Mammary epithelial cell (primary cell): ENCODE data around the gene POMT2.

Experiments
- CTCF ChIP-seq, 2 donors: IDR thresholded peaks in 1 of 2; conservative IDR thresholded peaks in 1 of 2; 2 replicates each; pipeline ENCODE4 v1.5.1; 2011 to 2012; ENCODE audit warnings: inconsistent platforms in 2 of 2, low read length in 2 of 2, mild to moderate bottlenecking in 2 of 2, control low read depth in 1 of 2, low read depth in 1 of 2; ENCODE audit not compliant: insufficient read depth in 1 of 2; ENCODE audit errors: extremely low read depth in 1 of 2
- EZH2 ChIP-seq: IDR thresholded peaks from 2 replicates; pipeline ENCODE4 v1.6.1; 2012; ENCODE audit warnings: low read length, inconsistent platforms, borderline replicate concordance

DNA sequence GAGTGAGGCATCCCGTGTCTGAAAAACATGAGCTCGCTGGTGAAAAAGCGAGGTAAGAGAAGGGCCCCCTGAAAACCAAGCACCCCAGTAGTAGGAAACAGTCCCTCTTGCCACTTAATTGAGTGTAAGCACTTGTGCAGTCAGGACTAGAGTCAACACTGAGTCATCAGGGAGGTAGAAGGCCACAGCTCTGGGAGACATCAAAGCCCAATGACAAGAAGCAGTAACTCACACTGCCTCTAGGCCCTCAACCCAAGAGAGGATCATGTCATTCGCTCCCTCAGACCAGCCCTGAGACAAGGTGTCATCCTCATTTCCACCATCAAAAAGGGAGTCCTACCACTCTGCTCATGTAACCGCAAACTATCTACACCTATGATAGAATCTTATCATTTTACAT is 17.8 kb downstream of the POMT2 start:
- TF ChIP-seq CTCF (conservative IDR thresholded peaks at IDR 0.05 in 1 of 2, IDR thresholded peaks at IDR 0.05 in 1 of 2; ENCODE audit: extremely low read depth in 1 of 2, insufficient read depth in 1 of 2, low read depth in 1 of 2, low read length in 2 of 2) (no peak), EZH2 (no peak)
